ENCODE data around the gene NOL3.

Gene NOL3

GRCh38 chr16:67193536-67193935 is 23.2 kb downstream of the NOL3 start:
- Histone ChIP-seq H3K4me3 (ENCODE audit: low read length) (peak overlapping the region; percentile 98), H3K27me3 (replicated peaks; ENCODE audit: control insufficient read depth, insufficient read depth, low read length) (no peaks in the 10 kb centered on the region), H3K36me3 (ENCODE audit: control insufficient read depth, insufficient read depth, low read length, severe bottlenecking) (peaks cover 46% of the 10 kb centered on the region), H3K4me1 (ENCODE audit: control insufficient read depth, insufficient read depth, low read length) (peaks cover 23% of the 10 kb centered on the region), H3K9me3 (ENCODE audit: control insufficient read depth, low read length) (no peaks in the 10 kb centered on the region), H3K9ac (ENCODE audit: low read length) (peak overlapping the region; percentile 99)
- no peak for DNase-seq (ENCODE audit: low read depth)

GRCh38 chr16:67194260-67194659 is 23.9 kb downstream of the NOL3 start:
- Histone ChIP-seq H3K4me3 (ENCODE audit: low read length) (no peak overlapping the region), H3K9me3 (ENCODE audit: control insufficient read depth, low read length) (no peaks in the 10 kb centered on the region), H3K27me3 (replicated peaks; ENCODE audit: control insufficient read depth, insufficient read depth, low read length) (no peaks in the 10 kb centered on the region), H3K4me1 (ENCODE audit: control insufficient read depth, insufficient read depth, low read length) (peaks cover 24% of the 10 kb centered on the region), H3K9ac (ENCODE audit: low read length) (peak overlapping the region; percentile 99), H3K36me3 (ENCODE audit: control insufficient read depth, insufficient read depth, low read length, severe bottlenecking) (peaks cover 46% of the 10 kb centered on the region)
- no peak for DNase-seq (ENCODE audit: low read depth)

- H3K4me3 ChIP-seq (ENCODE audit: low read length): no peak overlapping the region
- H3K9me3 ChIP-seq (ENCODE audit: control insufficient read depth, low read length): no peaks in the 10 kb centered on the region
- peaks cover 46% of the 10 kb centered on the region for H3K36me3 ChIP-seq (ENCODE audit: control insufficient read depth, insufficient read depth, low read length, severe bottlenecking)
- no peaks in the 10 kb centered on the region for H3K27me3 ChIP-seq (replicated peaks; ENCODE audit: control insufficient read depth, insufficient read depth, low read length)
- DNase-seq (ENCODE audit: low read depth): no peak
- H3K9ac ChIP-seq (ENCODE audit: low read length): no peak overlapping the region
- H3K4me1 ChIP-seq (ENCODE audit: control insufficient read depth, insufficient read depth, low read length): peaks cover 24% of the 10 kb centered on the region
Measured at GRCh38 chr16:67195676-67196075, 25.3 kb downstream of the NOL3 start.

GRCh38 chr16:67196881-67197280 is 26.5 kb downstream of the NOL3 start:
- Histone ChIP-seq H3K36me3 (ENCODE audit: control insufficient read depth, insufficient read depth, low read length, severe bottlenecking) (peaks cover 50% of the 10 kb centered on the region), H3K27me3 (replicated peaks; ENCODE audit: control insufficient read depth, insufficient read depth, low read length) (no peaks in the 10 kb centered on the region), H3K4me1 (ENCODE audit: control insufficient read depth, insufficient read depth, low read length) (peaks cover 24% of the 10 kb centered on the region), H3K9me3 (ENCODE audit: control insufficient read depth, low read length) (no peaks in the 10 kb centered on the region), H3K4me3 (ENCODE audit: low read length) (no peak overlapping the region), H3K9ac (ENCODE audit: low read length) (no peak overlapping the region)
- DNase-seq (ENCODE audit: low read depth): no peak

- no peaks in the 10 kb centered on the region for H3K9me3 ChIP-seq (ENCODE audit: control insufficient read depth, low read length)
- no peaks in the 10 kb centered on the region for H3K27me3 ChIP-seq (replicated peaks; ENCODE audit: control insufficient read depth, insufficient read depth, low read length)
- peaks cover 50% of the 10 kb centered on the region for H3K36me3 ChIP-seq (ENCODE audit: control insufficient read depth, insufficient read depth, low read length, severe bottlenecking)
- H3K4me3 ChIP-seq (ENCODE audit: low read length): no peak overlapping the region
- H3K9ac ChIP-seq (ENCODE audit: low read length): peak overlapping the region; percentile 0
- no peak for DNase-seq (ENCODE audit: low read depth)
- H3K4me1 ChIP-seq (ENCODE audit: control insufficient read depth, insufficient read depth, low read length): peaks cover 23% of the 10 kb centered on the region
Measured at GRCh38 chr16:67197704-67198103, 27.4 kb downstream of the NOL3 start.

- Histone ChIP-seq H3K9me3 (ENCODE audit: control insufficient read depth, low read length) (no peaks in the 10 kb centered on the region), H3K4me1 (ENCODE audit: control insufficient read depth, insufficient read depth, low read length) (peaks cover 17% of the 10 kb centered on the region), H3K36me3 (ENCODE audit: control insufficient read depth, insufficient read depth, low read length, severe bottlenecking) (peaks cover 50% of the 10 kb centered on the region), H3K4me3 (ENCODE audit: low read length) (no peak overlapping the region), H3K9ac (ENCODE audit: low read length) (peak overlapping the region; percentile 0), H3K27me3 (replicated peaks; ENCODE audit: control insufficient read depth, insufficient read depth, low read length) (no peaks in the 10 kb centered on the region)
- no peak for DNase-seq (ENCODE audit: low read depth)
Measured at GRCh38 chr16:67198238-67198734, 27.9 kb downstream of the NOL3 start.

- Histone ChIP-seq H3K4me1 (ENCODE audit: control insufficient read depth, insufficient read depth, low read length) (peaks cover 8% of the 10 kb centered on the region), H3K36me3 (ENCODE audit: control insufficient read depth, insufficient read depth, low read length, severe bottlenecking) (peaks cover 43% of the 10 kb centered on the region), H3K9me3 (ENCODE audit: control insufficient read depth, low read length) (no peaks in the 10 kb centered on the region), H3K4me3 (ENCODE audit: low read length) (no peak within 1 kb of the TSS), H3K27me3 (replicated peaks; ENCODE audit: control insufficient read depth, insufficient read depth, low read length) (no peaks in the 10 kb centered on the region), H3K9ac (ENCODE audit: low read length) (peak within 1 kb of the TSS; percentile 0)
- DNase-seq (ENCODE audit: low read depth): no peak
Measured at GRCh38 chr16:67199011-67199807, 28.9 kb downstream of the NOL3 start, which contains the start of gene ELMO3. TSS of gene ELMO3 (plus strand) at chr16:67199131. CDS start at chr16:67199327, 196 bp downstream.

GRCh38 chr16:67199808-67200198 is 29.5 kb downstream of the NOL3 start:
- Histone ChIP-seq H3K9ac (ENCODE audit: low read length) (no peak overlapping the region), H3K9me3 (ENCODE audit: control insufficient read depth, low read length) (no peaks in the 10 kb centered on the region), H3K4me3 (ENCODE audit: low read length) (no peak overlapping the region), H3K27me3 (replicated peaks; ENCODE audit: control insufficient read depth, insufficient read depth, low read length) (no peaks in the 10 kb centered on the region), H3K4me1 (ENCODE audit: control insufficient read depth, insufficient read depth, low read length) (peaks cover 7% of the 10 kb centered on the region), H3K36me3 (ENCODE audit: control insufficient read depth, insufficient read depth, low read length, severe bottlenecking) (peaks cover 37% of the 10 kb centered on the region)
- no peak for DNase-seq (ENCODE audit: low read depth)

- no peaks in the 10 kb centered on the region for H3K9me3 ChIP-seq (ENCODE audit: control insufficient read depth, low read length)
- H3K4me3 ChIP-seq (ENCODE audit: low read length): no peak overlapping the region
- peaks cover 30% of the 10 kb centered on the region for H3K36me3 ChIP-seq (ENCODE audit: control insufficient read depth, insufficient read depth, low read length, severe bottlenecking)
- no peak overlapping the region for H3K9ac ChIP-seq (ENCODE audit: low read length)
- no peak for DNase-seq (ENCODE audit: low read depth)
- H3K4me1 ChIP-seq (ENCODE audit: control insufficient read depth, insufficient read depth, low read length): peaks cover 7% of the 10 kb centered on the region
- no peaks in the 10 kb centered on the region for H3K27me3 ChIP-seq (replicated peaks; ENCODE audit: control insufficient read depth, insufficient read depth, low read length)
Measured at GRCh38 chr16:67200491-67200890, 30.2 kb downstream of the NOL3 start.

- Histone ChIP-seq H3K9me3 (ENCODE audit: control insufficient read depth, low read length) (no peaks in the 10 kb centered on the region), H3K27me3 (replicated peaks; ENCODE audit: control insufficient read depth, insufficient read depth, low read length) (no peaks in the 10 kb centered on the region), H3K4me1 (ENCODE audit: control insufficient read depth, insufficient read depth, low read length) (peaks cover 8% of the 10 kb centered on the region), H3K4me3 (ENCODE audit: low read length) (no peak overlapping the region), H3K36me3 (ENCODE audit: control insufficient read depth, insufficient read depth, low read length, severe bottlenecking) (peaks cover 19% of the 10 kb centered on the region), H3K9ac (ENCODE audit: low read length) (no peak overlapping the region)
- DNase-seq (ENCODE audit: low read depth): no peak
Measured at GRCh38 chr16:67201411-67202345, 31.3 kb downstream of the NOL3 start.

GRCh38 chr16:67202426-67202825 is 32.1 kb downstream of the NOL3 start:
- no peaks in the 10 kb centered on the region for H3K27me3 ChIP-seq (replicated peaks; ENCODE audit: control insufficient read depth, insufficient read depth, low read length)

More at GRCh38 chr16:67202426-67202825, 32.1 kb downstream of the NOL3 start:
- no peak for DNase-seq (ENCODE audit: low read depth)
- Histone ChIP-seq H3K4me3 (ENCODE audit: low read length) (no peak overlapping the region), H3K36me3 (ENCODE audit: control insufficient read depth, insufficient read depth, low read length, severe bottlenecking) (peaks cover 11% of the 10 kb centered on the region), H3K9ac (ENCODE audit: low read length) (no peak overlapping the region), H3K4me1 (ENCODE audit: control insufficient read depth, insufficient read depth, low read length) (peaks cover 16% of the 10 kb centered on the region), H3K9me3 (ENCODE audit: control insufficient read depth, low read length) (no peaks in the 10 kb centered on the region)
